Measurements from ENCODE around the gene EBF3.

Gene EBF3

GRCh38 chr10:129869596-129870473 lies 94.2 kb downstream of the EBF3 start:
- DNase-seq: no peak

- no peak for DNase-seq
These were observed 95.5 kb downstream of the EBF3 start for GRCh38 chr10:129868449-129869035.

GRCh38 chr10:129867631-129868179 lies 96.4 kb downstream of the EBF3 start:
- DNase-seq: no peak

GRCh38 chr10:129866894-129867293 lies 97.2 kb downstream of the EBF3 start:
- DNase-seq: no peak

DNA sequence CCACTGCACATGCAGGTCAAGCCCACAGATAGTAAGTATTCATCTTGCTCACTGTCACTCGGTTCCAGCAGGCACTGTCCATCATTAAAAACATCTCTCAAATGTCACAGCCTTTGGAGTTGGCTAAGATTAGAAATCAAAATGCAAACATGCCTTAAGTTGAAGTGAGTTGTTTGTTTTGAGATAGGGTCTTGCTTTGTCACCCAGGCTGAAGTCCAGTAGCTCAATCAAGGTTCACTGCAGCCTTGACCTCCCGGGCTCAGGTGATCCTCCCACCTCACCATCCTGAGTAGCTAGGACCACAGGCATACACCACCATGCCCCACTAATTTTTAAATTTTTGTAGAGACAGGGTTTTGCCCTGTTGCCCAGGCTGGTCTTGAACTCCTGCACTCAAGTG lies 98.1 kb downstream of the EBF3 start:
- no peak for DNase-seq

DNA sequence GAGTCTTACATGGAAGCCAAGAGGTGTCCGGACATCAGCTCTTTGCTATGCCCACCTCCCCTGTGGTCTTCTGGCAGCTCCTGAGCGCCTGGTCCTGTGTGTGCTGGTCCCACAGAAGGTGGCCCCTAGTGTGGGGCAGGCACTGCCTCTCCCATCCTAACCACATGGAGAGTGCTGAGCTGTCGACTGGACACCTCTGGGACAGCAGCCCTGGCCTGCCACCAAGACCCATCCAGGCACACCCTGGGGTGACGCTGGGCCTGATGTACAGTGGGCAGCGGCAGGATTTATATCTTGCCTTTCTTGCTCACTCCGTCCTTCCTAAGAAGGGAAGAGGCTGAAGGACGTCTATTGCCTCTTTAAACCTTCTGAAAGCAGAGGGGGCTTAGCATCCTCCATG lies 98.7 kb downstream of the EBF3 start:
- no peak for DNase-seq

DNA sequence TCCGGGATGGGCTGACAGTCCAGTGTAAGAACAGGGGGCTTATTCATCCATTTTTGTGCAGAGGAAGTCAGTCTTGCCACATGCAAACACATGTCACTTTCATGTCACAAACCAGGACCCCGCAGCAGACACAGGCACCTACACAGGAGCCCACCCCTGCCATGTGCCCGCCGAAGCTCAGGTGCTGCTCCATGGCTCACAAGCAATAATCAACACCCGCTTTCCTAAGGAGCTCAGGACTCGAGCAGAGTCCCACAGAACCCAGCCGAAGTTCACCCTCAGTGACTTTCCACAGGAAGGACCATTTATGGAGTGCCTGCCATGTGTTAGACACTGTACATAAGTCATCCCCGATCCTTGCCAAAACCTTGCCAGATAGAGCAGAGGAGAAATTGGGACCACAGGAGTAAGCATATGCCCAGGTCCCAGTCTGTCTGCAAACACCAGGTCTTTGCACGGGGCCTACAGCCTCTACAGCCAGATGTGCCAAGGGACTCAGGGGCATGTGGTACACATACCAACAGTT lies 99.4 kb downstream of the EBF3 start:
- no peak for DNase-seq

GRCh38 chr10:129864082-129864481 lies 100.0 kb downstream of the EBF3 start:
- DNase-seq: no peak

DNA sequence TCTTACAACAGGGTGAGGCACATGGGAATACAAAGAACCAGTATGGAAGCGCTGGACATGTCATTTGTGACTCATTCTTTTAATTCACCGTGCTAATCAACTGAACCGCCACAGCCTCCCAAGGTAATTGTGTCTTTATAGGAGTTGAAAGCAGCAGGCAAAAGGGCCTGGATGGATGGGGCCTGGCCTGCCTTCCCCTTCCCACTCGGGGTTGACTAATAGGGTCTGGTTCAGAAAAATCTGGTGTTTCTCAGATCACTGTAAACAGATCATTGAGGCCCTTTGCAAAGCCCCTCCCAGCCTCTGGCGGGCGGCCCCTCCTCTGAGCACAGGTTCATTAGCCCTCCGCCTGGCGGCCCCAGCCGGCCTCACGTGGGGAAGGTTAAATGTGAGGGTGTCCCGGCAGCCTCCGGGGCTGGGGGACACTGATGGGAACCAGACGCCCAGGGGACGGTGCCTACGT lies 100.8 kb downstream of the EBF3 start:
- no peak for DNase-seq

GRCh38 chr10:129861776-129862531 lies 102.1 kb downstream of the EBF3 start:
- DNase-seq: no peak

- DNase-seq: no peak
These were observed 103.7 kb downstream of the EBF3 start for GRCh38 chr10:129860396-129860795.

GRCh38 chr10:129859536-129859935 lies 104.5 kb downstream of the EBF3 start:
- DNase-seq: no peak

GRCh38 chr10:129857242-129857960 lies 106.7 kb downstream of the EBF3 start:
- DNase-seq: no peak

GRCh38 chr10:129855836-129856563 lies 108.1 kb downstream of the EBF3 start:
- DNase-seq: no peak

GRCh38 chr10:129854796-129855705 lies 109.0 kb downstream of the EBF3 start:
- DNase-seq: no peak

DNA sequence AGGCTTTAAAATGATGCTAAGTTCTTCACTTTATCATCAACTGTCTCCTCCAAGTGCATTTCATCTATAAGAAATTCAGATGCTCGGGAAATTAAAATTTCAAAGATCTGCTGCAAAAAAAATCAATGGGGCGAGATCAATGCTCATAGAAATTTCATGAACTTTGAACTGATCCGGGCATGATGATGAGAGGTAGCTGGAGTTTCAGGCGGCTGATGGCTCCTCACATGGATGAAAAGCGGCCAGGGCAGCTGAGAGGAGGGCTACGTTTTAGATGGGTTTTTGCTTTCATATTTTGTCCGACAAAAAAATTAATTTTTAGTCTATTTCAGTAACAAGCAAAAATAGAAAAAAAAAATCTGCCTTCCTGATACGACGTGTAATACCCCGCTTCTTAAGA lies 109.9 kb downstream of the EBF3 start:
- no peak for DNase-seq

DNA sequence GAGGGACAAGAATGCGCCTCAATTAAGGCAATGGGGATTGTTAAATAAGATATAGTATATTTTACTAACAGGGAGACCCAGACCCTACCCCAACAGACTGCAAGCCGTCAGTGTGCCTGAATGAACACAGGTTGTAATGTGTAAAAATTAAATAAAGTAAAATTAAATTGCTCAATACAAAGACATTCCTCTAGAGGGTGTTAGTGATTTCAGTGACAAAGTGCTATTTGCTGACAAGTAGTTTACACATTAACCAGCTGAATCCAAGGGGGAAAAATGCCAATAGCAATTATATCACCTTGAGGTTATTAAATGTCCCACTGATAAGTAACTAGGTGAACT lies 110.5 kb downstream of the EBF3 start:
- DNase-seq: no peak

DNA sequence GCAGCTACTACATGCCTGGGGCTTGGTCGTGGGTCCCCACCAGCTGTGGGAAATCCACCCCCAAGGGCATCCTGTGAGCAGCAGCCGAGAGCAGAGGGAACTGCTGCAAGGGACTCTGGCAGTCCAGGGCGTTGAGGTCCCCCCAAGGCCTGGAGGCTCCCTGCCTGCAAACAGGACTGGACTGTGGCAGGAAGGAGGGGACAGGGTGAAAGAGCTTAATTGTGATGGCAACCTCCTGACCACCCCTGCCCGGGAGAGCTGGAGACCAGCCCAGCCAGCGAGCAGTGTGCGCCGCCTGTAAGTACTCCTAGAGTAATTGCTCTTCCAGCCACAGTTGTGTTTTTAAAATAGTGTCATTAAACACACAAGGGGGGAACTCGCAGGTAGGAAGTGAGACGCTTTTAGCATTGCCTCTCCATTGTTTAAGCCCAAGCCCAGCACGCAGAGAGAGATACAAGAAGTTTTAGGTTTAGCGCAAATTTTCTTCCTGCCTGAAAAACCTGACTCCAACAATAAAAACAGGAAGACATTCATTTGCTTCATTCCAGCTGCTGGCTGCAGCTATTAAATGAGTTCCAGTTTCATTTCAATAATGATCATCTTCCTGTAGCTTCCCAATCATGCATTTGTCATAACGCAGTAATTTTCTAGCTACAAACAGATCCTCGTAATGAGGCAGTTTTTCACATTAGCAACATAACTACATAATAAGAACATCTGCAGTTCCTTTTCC lies 111.1 kb downstream of the EBF3 start:
- no peak for DNase-seq

GRCh38 chr10:129851941-129852640 lies 112.0 kb downstream of the EBF3 start:
- DNase-seq: no peak

Measured in activated CD4-positive, alpha-beta T cell treated with anti-CD3 and anti-CD28 coated beads, Interleukin-2, amount 50 U/mL, for 48 hours (primary cell).